ENCODE measurements around the gene ROBO1. TPM values are rescaled to one million over a fixed set of nuclear protein-coding genes. Genes with fewer than 3 reads are reported as not detected.

The ROBO1 gene
- total RNA-seq, 4 donors from 2014 or later, result 12.3 to 112 (median 27.1) TPM

- TF ChIP-seq POLR2A (IDR thresholded peaks at IDR 0.05) (no peak), CTCF (IDR thresholded peaks at IDR 0.05) (no peak)
- Histone ChIP-seq H3K36me3 (no peaks in the 10 kb centered on the region), H3K27ac (no peak overlapping the region), H3K4me3 (no peak overlapping the region), H3K9me3 (no peaks in the 10 kb centered on the region), H3K27me3 (no peaks in the 10 kb centered on the region), H3K4me1 (no peaks in the 10 kb centered on the region)
- no peak for DNase-seq
- intact Hi-C loops (cut with DNase I; ENCODE audit: low total_unique reads), result no loop called here
These were observed 762.7 kb downstream of the ROBO1 start for GRCh38 chr3:79005084-79005483.

- Histone ChIP-seq H3K27ac (no peak overlapping the region), H3K4me3 (no peak overlapping the region), H3K9me3 (no peaks in the 10 kb centered on the region), H3K27me3 (no peaks in the 10 kb centered on the region), H3K36me3 (no peaks in the 10 kb centered on the region), H3K4me1 (no peaks in the 10 kb centered on the region)
- no peak for DNase-seq
- TF ChIP-seq CTCF (IDR thresholded peaks at IDR 0.05) (no peak), POLR2A (IDR thresholded peaks at IDR 0.05) (no peak)
- intact Hi-C loops (cut with DNase I; ENCODE audit: low total_unique reads), result no loop called here
These were observed 763.8 kb downstream of the ROBO1 start for GRCh38 chr3:79003994-79004393.

GRCh38 chr3:79002465-79003372 lies 765.1 kb downstream of the ROBO1 start:
- no peaks in the 10 kb centered on the region for H3K36me3 ChIP-seq
- no peaks in the 10 kb centered on the region for H3K4me1 ChIP-seq
- H3K27me3 ChIP-seq, result no peaks in the 10 kb centered on the region
- DNase-seq, result no peak
- no peaks in the 10 kb centered on the region for H3K9me3 ChIP-seq
- intact Hi-C loops (cut with DNase I; ENCODE audit: low total_unique reads), result no loop called here
- TF ChIP-seq CTCF (IDR thresholded peaks at IDR 0.05), result no peak
- no peak for TF ChIP-seq POLR2A (IDR thresholded peaks at IDR 0.05)
- H3K4me3 ChIP-seq, result no peak overlapping the region
- H3K27ac ChIP-seq, result no peak overlapping the region

- no peaks in the 10 kb centered on the region for H3K4me1 ChIP-seq
- H3K9me3 ChIP-seq, result no peaks in the 10 kb centered on the region
- H3K27me3 ChIP-seq, result no peaks in the 10 kb centered on the region
- TF ChIP-seq CTCF (IDR thresholded peaks at IDR 0.05) (no peak), POLR2A (IDR thresholded peaks at IDR 0.05) (no peak)
- H3K36me3 ChIP-seq, result no peaks in the 10 kb centered on the region
- H3K4me3 ChIP-seq, result no peak overlapping the region
- no peak overlapping the region for H3K27ac ChIP-seq
- no peak for DNase-seq
- intact Hi-C loops (cut with DNase I; ENCODE audit: low total_unique reads), result no loop called here
These were observed 766.5 kb downstream of the ROBO1 start for GRCh38 chr3:79001255-79001654.

GRCh38 chr3:78999139-78999538 lies 768.7 kb downstream of the ROBO1 start:
- H3K36me3 ChIP-seq, result no peaks in the 10 kb centered on the region
- no peak for DNase-seq
- intact Hi-C loops (cut with DNase I; ENCODE audit: low total_unique reads), result no loop called here
- H3K4me1 ChIP-seq, result no peaks in the 10 kb centered on the region
- no peak overlapping the region for H3K27ac ChIP-seq
- TF ChIP-seq POLR2A (IDR thresholded peaks at IDR 0.05) (no peak), CTCF (IDR thresholded peaks at IDR 0.05) (no peak)
- no peaks in the 10 kb centered on the region for H3K9me3 ChIP-seq
- H3K27me3 ChIP-seq, result no peaks in the 10 kb centered on the region
- H3K4me3 ChIP-seq, result no peak overlapping the region
